ENCODE results near the gene TEK.

TEK gene

GRCh38 chr9:27195191-27195590 lies 86.2 kb downstream of the TEK start:
- no peak for TF ChIP-seq CTCF (conservative IDR thresholded peaks at IDR 0.05; ENCODE audit: low read depth, low read length)
- no peak overlapping the region for H3K4me3 ChIP-seq (ENCODE audit: low read length)
- DNase-seq (ENCODE audit: low read depth): no peak

GRCh38 chr9:27196383-27196782 lies 87.4 kb downstream of the TEK start:
- no peak for TF ChIP-seq CTCF (conservative IDR thresholded peaks at IDR 0.05; ENCODE audit: low read depth, low read length)
- no peak overlapping the region for H3K4me3 ChIP-seq (ENCODE audit: low read length)
- no peak for DNase-seq (ENCODE audit: low read depth)

GRCh38 chr9:27198190-27198589 lies 89.2 kb downstream of the TEK start:
- TF ChIP-seq CTCF (conservative IDR thresholded peaks at IDR 0.05; ENCODE audit: low read depth, low read length): no peak
- no peak for DNase-seq (ENCODE audit: low read depth)
- no peak overlapping the region for H3K4me3 ChIP-seq (ENCODE audit: low read length)

- DNase-seq (ENCODE audit: low read depth): no peak
- no peak overlapping the region for H3K4me3 ChIP-seq (ENCODE audit: low read length)
- TF ChIP-seq CTCF (conservative IDR thresholded peaks at IDR 0.05; ENCODE audit: low read depth, low read length): no peak
Observed at GRCh38 chr9:27202056-27202455, 93.0 kb downstream of the TEK start.

- no peak for DNase-seq (ENCODE audit: low read depth)
- no peak overlapping the region for H3K4me3 ChIP-seq (ENCODE audit: low read length)
- no peak for TF ChIP-seq CTCF (conservative IDR thresholded peaks at IDR 0.05; ENCODE audit: low read depth, low read length)
Observed at GRCh38 chr9:27203783-27204182, 94.8 kb downstream of the TEK start.

GRCh38 chr9:27204578-27204977 lies 95.6 kb downstream of the TEK start:
- no peak for DNase-seq (ENCODE audit: low read depth)
- no peak for TF ChIP-seq CTCF (conservative IDR thresholded peaks at IDR 0.05; ENCODE audit: low read depth, low read length)
- no peak overlapping the region for H3K4me3 ChIP-seq (ENCODE audit: low read length)

- no peak for TF ChIP-seq CTCF (conservative IDR thresholded peaks at IDR 0.05; ENCODE audit: low read depth, low read length)
- no peak overlapping the region for H3K4me3 ChIP-seq (ENCODE audit: low read length)
- DNase-seq (ENCODE audit: low read depth): no peak
Observed at GRCh38 chr9:27205198-27205597, 96.2 kb downstream of the TEK start.
